Subcutaneous abdominal adipose tissue (tissue), 5 donors: ENCODE data around the gene APOL1.

Experiments
- H3K27ac ChIP-seq: one replicate; pipeline ENCODE4 v1.7.0; 2013; ENCODE audit warnings: low read depth, mild to moderate bottlenecking, inconsistent platforms, low read length, moderate library complexity
- H3K27me3 ChIP-seq, 5 donors: one replicate each; pipeline ENCODE4 v1.7.0; 2013; ENCODE audit warnings: low read length in 5 of 5, inconsistent platforms in 1 of 5; ENCODE audit not compliant: control insufficient read depth in 5 of 5, insufficient read depth in 4 of 5
- H3K36me3 ChIP-seq, 5 donors: one replicate each; pipeline ENCODE4 v1.7.0; 2013; ENCODE audit warnings: low read length in 5 of 5; ENCODE audit not compliant: control insufficient read depth in 5 of 5, insufficient read depth in 5 of 5
- H3K4me1 ChIP-seq, 5 donors: one replicate each; pipeline ENCODE4 v1.7.0; 2013; ENCODE audit warnings: low read length in 5 of 5, mild to moderate bottlenecking in 3 of 5, moderate library complexity in 1 of 5; ENCODE audit not compliant: control insufficient read depth in 5 of 5, insufficient read depth in 5 of 5
- H3K4me3 ChIP-seq, 5 donors: one replicate each; pipeline ENCODE4 v1.7.0; 2013; ENCODE audit warnings: low read length in 5 of 5, low read depth in 1 of 5
- H3K9ac ChIP-seq, 5 donors: one replicate each; pipeline ENCODE4 v1.7.0; 2013; ENCODE audit warnings: low read length in 5 of 5, mild to moderate bottlenecking in 4 of 5, moderate library complexity in 3 of 5
- H3K9me3 ChIP-seq, 5 donors: one replicate each; pipeline ENCODE4 v1.7.0; 2013; ENCODE audit warnings: low read length in 5 of 5; ENCODE audit not compliant: control insufficient read depth in 5 of 5
- donor health status: healthy.
- donor health status: healthy.
- donor health status: healthy.
- donor health status: healthy.
- donor health status: healthy.

Gene APOL1

GRCh38 chr22:36211237-36211861, 41.6 kb upstream of the APOL1 start:
- no peak overlapping the region for H3K4me3 ChIP-seq
- no peaks in the 10 kb centered on the region for H3K36me3 ChIP-seq
- peaks cover 0 to 32% (median 14%) of the 10 kb centered on the region in 5 donors for H3K4me1 ChIP-seq
- no peak overlapping the region for H3K27ac ChIP-seq
- no peaks in the 10 kb centered on the region for H3K27me3 ChIP-seq
- peaks cover 0 to 3% (median 0%) of the 10 kb centered on the region in 5 donors for H3K9me3 ChIP-seq
- H3K9ac ChIP-seq: no peak overlapping the region

- Histone ChIP-seq H3K4me1 (peaks cover 0 to 29% (median 14%) of the 10 kb centered on the region in 5 donors), H3K27ac (no peak overlapping the region)
These were observed 40.0 kb upstream of the APOL1 start for GRCh38 chr22:36212901-36213300.

GRCh38 chr22:36213586-36213985, 39.3 kb upstream of the APOL1 start:
- Histone ChIP-seq H3K27ac (no peak overlapping the region), H3K4me3 (no peak overlapping the region), H3K27me3 (no peaks in the 10 kb centered on the region), H3K36me3 (no peaks in the 10 kb centered on the region), H3K9me3 (peaks cover 0 to 3% (median 0%) of the 10 kb centered on the region in 5 donors), H3K9ac (no peak overlapping the region), H3K4me1 (peaks cover 0 to 23% (median 10%) of the 10 kb centered on the region in 5 donors)

More at GRCh38 chr22:36212901-36213300, 40.0 kb upstream of the APOL1 start:
- Histone ChIP-seq H3K27me3 (no peaks in the 10 kb centered on the region), H3K4me3 (no peak overlapping the region), H3K36me3 (no peaks in the 10 kb centered on the region), H3K9me3 (peaks cover 0 to 3% (median 0%) of the 10 kb centered on the region in 5 donors), H3K9ac (no peak overlapping the region)

GRCh38 chr22:36215981-36216380, 37.0 kb upstream of the APOL1 start:
- H3K4me3 ChIP-seq: no peak overlapping the region
- H3K9ac ChIP-seq: no peak overlapping the region
- H3K4me1 ChIP-seq: peaks cover 0 to 23% (median 11%) of the 10 kb centered on the region in 5 donors
- H3K27ac ChIP-seq: no peak overlapping the region
- no peaks in the 10 kb centered on the region for H3K36me3 ChIP-seq
- no peaks in the 10 kb centered on the region for H3K9me3 ChIP-seq
- no peaks in the 10 kb centered on the region for H3K27me3 ChIP-seq

DNA sequence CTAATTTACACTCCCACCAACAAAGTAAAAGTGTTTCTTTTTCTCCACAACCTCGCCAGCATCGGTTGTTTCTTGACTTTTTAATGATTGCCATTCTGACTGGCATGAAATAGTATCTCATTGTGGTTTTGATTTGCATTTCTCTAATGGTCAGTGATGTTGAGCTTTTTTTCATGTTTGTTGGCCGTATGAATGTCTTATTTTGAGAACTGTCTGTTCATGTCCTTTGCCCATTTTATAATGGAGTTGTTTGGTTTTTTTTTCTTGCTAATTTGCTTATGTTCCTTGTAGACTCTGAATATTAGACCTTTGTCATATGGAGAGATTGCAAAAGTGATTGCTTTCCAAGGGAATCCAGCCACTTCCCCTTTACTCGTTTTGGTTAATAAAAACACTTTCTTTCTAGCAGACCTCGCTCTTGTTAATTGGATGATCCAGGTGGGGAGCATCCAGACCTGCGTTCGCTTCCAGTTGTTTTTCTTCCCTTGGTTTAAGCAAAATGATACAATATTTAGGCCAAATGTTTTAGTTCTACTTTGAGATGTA, 34.2 kb upstream of the APOL1 start:
- Histone ChIP-seq H3K4me3 (no peak overlapping the region), H3K27ac (no peak overlapping the region), H3K9ac (no peak overlapping the region), H3K9me3 (no peaks in the 10 kb centered on the region), H3K27me3 (no peaks in the 10 kb centered on the region), H3K36me3 (no peaks in the 10 kb centered on the region), H3K4me1 (peaks cover 0 to 9% (median 6%) of the 10 kb centered on the region in 5 donors)

- Histone ChIP-seq H3K27me3 (no peaks in the 10 kb centered on the region), H3K4me3 (peak overlapping the region in 1 of 5 donors; percentile 7), H3K9me3 (no peaks in the 10 kb centered on the region), H3K4me1 (peaks cover 0 to 9% (median 6%) of the 10 kb centered on the region in 5 donors), H3K27ac (no peak overlapping the region), H3K9ac (no peak overlapping the region), H3K36me3 (peaks cover 0 to 4% (median 0%) of the 10 kb centered on the region in 5 donors)
These were observed 32.4 kb upstream of the APOL1 start for GRCh38 chr22:36220451-36220921.

DNA sequence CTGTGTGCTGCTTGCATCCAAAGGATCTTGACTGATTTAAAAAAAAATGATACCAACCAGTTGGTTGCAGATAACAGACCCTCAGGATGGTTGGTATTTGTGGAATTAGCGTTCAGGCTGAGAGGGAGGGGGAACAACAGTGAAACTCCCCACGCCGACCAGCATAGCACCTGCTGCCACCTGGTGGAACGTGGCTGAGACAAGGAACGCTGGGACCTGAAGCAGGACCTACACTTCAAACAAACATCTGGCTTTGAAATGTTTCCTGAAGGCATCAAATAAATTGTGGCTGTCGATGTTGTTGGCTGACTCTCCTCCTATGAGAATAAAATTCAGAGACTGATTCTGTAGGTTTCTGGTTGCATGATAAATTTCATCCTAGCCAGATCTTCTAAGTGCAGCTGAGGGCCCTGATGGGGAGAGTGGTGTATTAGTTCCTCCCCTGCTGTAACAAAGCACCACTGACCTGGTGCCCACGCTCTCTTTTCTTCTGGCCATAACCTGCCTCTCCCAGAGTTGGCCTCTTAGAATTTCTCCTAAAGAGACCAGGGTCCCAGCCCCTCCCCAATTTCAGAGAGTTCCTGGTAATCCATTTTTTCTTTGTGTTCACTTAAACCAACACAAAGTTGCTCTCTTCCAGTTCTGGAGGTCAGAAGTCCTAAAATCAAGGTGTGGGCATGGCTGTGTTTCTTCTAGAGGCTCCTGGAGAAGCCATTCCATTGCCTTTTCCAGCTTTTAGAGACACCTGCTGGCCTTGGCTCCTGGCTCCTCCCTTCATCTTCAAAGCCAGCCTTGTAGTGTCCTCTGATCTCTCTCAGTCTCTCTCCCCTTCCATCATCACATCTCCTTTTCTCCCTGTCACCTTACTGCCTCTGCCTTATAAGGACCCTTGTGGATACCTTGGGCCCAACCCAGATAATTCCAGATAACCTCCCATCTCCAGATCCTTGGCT, 30.9 kb upstream of the APOL1 start:
- Histone ChIP-seq H3K27me3 (no peaks in the 10 kb centered on the region), H3K9me3 (no peaks in the 10 kb centered on the region), H3K36me3 (peaks cover 0 to 12% (median 4%) of the 10 kb centered on the region in 5 donors), H3K4me3 (no peak overlapping the region), H3K4me1 (peaks cover 0 to 9% (median 6%) of the 10 kb centered on the region in 5 donors), H3K27ac (no peak overlapping the region), H3K9ac (no peak overlapping the region)

GRCh38 chr22:36222887-36223450, 30.0 kb upstream of the APOL1 start:
- Histone ChIP-seq H3K9me3 (no peaks in the 10 kb centered on the region), H3K27me3 (no peaks in the 10 kb centered on the region), H3K9ac (no peak overlapping the region), H3K4me3 (no peak overlapping the region), H3K27ac (no peak overlapping the region), H3K4me1 (peaks cover 0 to 9% (median 6%) of the 10 kb centered on the region in 5 donors), H3K36me3 (peaks cover 0 to 20% (median 11%) of the 10 kb centered on the region in 5 donors)

DNA sequence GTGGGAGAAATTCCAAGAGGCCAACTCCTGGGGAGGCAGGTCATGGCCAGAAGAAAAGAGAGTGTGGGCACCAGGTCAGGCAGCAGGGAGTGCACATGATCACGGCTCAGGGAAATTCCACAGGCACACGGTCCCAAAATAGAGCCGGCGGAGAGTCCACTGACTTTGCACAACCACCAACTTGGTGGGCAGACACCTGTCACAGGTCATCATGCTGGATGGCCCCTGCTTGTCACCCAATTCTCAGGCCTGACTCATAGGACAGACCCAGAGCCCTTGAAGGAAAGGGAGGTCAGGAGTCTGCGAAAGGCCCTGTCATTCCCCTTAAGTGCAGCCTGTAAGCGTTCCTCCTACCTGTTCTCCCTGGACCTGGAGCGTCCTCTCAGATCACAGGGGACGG, 29.4 kb upstream of the APOL1 start:
- Histone ChIP-seq H3K27ac (no peak overlapping the region), H3K4me1 (peaks cover 0 to 9% (median 6%) of the 10 kb centered on the region in 5 donors), H3K4me3 (no peak overlapping the region), H3K9ac (no peak overlapping the region), H3K36me3 (peaks cover 3 to 24% (median 14%) of the 10 kb centered on the region in 5 donors), H3K9me3 (no peaks in the 10 kb centered on the region), H3K27me3 (no peaks in the 10 kb centered on the region)
